Effector memory CD4-positive, alpha-beta T cell (primary cell): ENCODE measurements around the gene CLEC18C.
"Not testable (repeated sequence)": the region's sequence is repeated elsewhere in the genome, so short reads cannot be mapped to it uniquely, and the experiment has no call there.

ENCODE experiments used
- DNase-seq, 3 donors: peaks; one replicate each; pipeline ENCODE4 v3.0.0-alpha.2; 2020
- H3K27ac ChIP-seq: 2 replicates; pipeline ENCODE4 v1.7.0; 2013; ENCODE audit warnings: mild to moderate bottlenecking, low read length, moderate library complexity; ENCODE audit not compliant: insufficient read depth, poor library complexity, severe bottlenecking
- H3K27me3 ChIP-seq: replicated peaks from 2 replicates; pipeline ENCODE4 v1.7.0; 2013; ENCODE audit warnings: mild to moderate bottlenecking, low read length; ENCODE audit not compliant: insufficient read depth, control insufficient read depth, poor library complexity, severe bottlenecking
- H3K36me3 ChIP-seq: 2 replicates; pipeline ENCODE4 v1.7.0; 2013; ENCODE audit warnings: mild to moderate bottlenecking, low read length, moderate library complexity; ENCODE audit not compliant: control insufficient read depth, insufficient read depth
- H3K4me1 ChIP-seq: 2 replicates; pipeline ENCODE4 v1.7.0; 2013; ENCODE audit warnings: low read length, mild to moderate bottlenecking; ENCODE audit not compliant: control insufficient read depth, insufficient read depth, poor library complexity, severe bottlenecking
- H3K4me3 ChIP-seq: 2 replicates; pipeline ENCODE4 v1.7.0; 2013; ENCODE audit warnings: low read length, low read depth, mild to moderate bottlenecking; ENCODE audit not compliant: insufficient read depth, poor library complexity, severe bottlenecking
- H3K9me3 ChIP-seq: 2 replicates; pipeline ENCODE4 v1.7.0; 2013; ENCODE audit warnings: mild to moderate bottlenecking, low read length, moderate library complexity; ENCODE audit not compliant: control insufficient read depth

The CLEC18C gene

GRCh38 chr16:70187858-70188607, 14.4 kb downstream of the CLEC18C start:
- H3K36me3 ChIP-seq, H3K4me3 ChIP-seq, H3K27me3 ChIP-seq, H3K27ac ChIP-seq, H3K9me3 ChIP-seq, H3K4me1 ChIP-seq, DNase-seq: not testable (repeated sequence)

- not testable (repeated sequence) for H3K4me1 ChIP-seq, H3K27ac ChIP-seq, H3K36me3 ChIP-seq, DNase-seq, H3K4me3 ChIP-seq, H3K9me3 ChIP-seq, H3K27me3 ChIP-seq
These were observed 15.0 kb downstream of the CLEC18C start for GRCh38 chr16:70188608-70188915.

- not testable (repeated sequence) for H3K27me3 ChIP-seq, H3K27ac ChIP-seq, H3K4me3 ChIP-seq, H3K36me3 ChIP-seq, DNase-seq, H3K9me3 ChIP-seq, H3K4me1 ChIP-seq
These were observed 17.0 kb downstream of the CLEC18C start for GRCh38 chr16:70190574-70190973.

GRCh38 chr16:70196683-70197300, 23.2 kb downstream of the CLEC18C start:
- not testable (repeated sequence) for H3K4me3 ChIP-seq, H3K27ac ChIP-seq, H3K4me1 ChIP-seq, H3K27me3 ChIP-seq, DNase-seq, H3K36me3 ChIP-seq, H3K9me3 ChIP-seq

- not testable (repeated sequence) for H3K27me3 ChIP-seq, H3K4me1 ChIP-seq, DNase-seq, H3K4me3 ChIP-seq, H3K9me3 ChIP-seq, H3K36me3 ChIP-seq, H3K27ac ChIP-seq
These were observed 24.0 kb downstream of the CLEC18C start for GRCh38 chr16:70197611-70198010.

- not testable (repeated sequence) for H3K4me1 ChIP-seq, H3K27me3 ChIP-seq, H3K36me3 ChIP-seq, DNase-seq, H3K27ac ChIP-seq, H3K9me3 ChIP-seq, H3K4me3 ChIP-seq
These were observed 24.6 kb downstream of the CLEC18C start for GRCh38 chr16:70198230-70198629.

- not testable (repeated sequence) for H3K27me3 ChIP-seq, H3K4me3 ChIP-seq
These were observed 25.1 kb downstream of the CLEC18C start for GRCh38 chr16:70198666-70199065.

GRCh38 chr16:70199170-70199569, 25.6 kb downstream of the CLEC18C start:
- not testable (repeated sequence) for H3K4me3 ChIP-seq, H3K9me3 ChIP-seq, H3K4me1 ChIP-seq, DNase-seq, H3K27ac ChIP-seq, H3K36me3 ChIP-seq, H3K27me3 ChIP-seq

More at GRCh38 chr16:70198666-70199065, 25.1 kb downstream of the CLEC18C start:
- not testable (repeated sequence) for H3K9me3 ChIP-seq, DNase-seq, H3K36me3 ChIP-seq, H3K4me1 ChIP-seq, H3K27ac ChIP-seq

- DNase-seq, H3K27me3 ChIP-seq, H3K36me3 ChIP-seq, H3K4me3 ChIP-seq, H3K4me1 ChIP-seq, H3K9me3 ChIP-seq, H3K27ac ChIP-seq: not testable (repeated sequence)
These were observed 26.5 kb downstream of the CLEC18C start for GRCh38 chr16:70200063-70200462.

- not testable (repeated sequence) for H3K4me3 ChIP-seq, H3K27me3 ChIP-seq, H3K9me3 ChIP-seq, H3K27ac ChIP-seq, DNase-seq, H3K4me1 ChIP-seq, H3K36me3 ChIP-seq
These were observed 29.9 kb downstream of the CLEC18C start for GRCh38 chr16:70203508-70203907.
